GM21737 (cell line): ENCODE data around the gene SIGLEC6.

ENCODE experiments used
- ATAC-seq: cut with Tn5 transposase; IDR thresholded peaks from one replicate; pipeline ENCODE4 v1.9.1; 2021; ENCODE audit warnings: mild to moderate bottlenecking, moderate library complexity; ENCODE audit not compliant: unreplicated experiment

Gene SIGLEC6

DNA sequence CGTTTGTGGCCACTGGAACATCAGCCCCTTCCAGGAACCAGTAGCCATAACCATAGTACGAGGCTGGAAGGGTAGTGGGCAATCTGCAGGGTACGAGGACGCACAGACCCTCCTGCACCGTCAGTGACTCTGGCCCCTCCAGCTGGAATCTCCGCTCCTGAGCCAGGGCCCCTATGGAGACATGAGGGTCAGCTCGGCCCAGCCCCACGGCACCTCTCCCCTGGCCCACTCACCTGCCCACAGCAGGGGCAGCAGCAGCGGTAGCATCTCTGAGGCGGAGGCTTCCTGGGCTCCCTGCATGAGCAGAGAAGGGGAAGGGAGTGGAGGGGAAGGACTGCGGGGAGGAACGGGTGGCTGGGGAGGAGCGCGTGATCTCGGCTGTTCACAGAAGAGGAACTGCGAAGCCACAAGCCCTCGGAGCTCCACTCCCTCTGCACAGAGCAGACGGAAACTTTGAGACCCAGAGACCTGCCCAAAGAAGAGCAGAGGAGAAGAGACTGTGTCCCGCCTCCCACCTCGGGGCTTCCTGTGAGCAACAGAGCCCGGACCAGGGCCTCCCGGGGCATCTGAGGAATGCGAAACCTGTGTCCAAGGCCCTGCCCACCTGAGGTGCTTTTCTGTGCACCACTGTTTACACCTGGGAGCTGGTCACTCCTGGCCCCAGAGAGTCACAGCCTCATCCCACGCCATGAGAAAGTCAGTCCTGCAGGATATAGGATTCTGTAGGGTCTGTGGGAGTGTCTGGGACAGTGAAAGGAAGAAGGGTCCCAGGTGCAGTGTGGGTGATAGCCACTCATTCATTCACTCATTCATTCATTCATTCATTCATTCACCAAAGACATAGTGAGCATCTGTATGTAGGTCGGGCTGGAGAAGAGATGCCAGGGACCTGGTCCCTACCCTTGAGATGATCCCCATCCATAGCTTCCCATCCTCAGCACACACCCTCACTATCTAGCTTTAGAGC lies at the start of gene SIGLEC6:
TSS of gene SIGLEC6 (minus strand) at position 322 of the 967 bp plus-strand sequence. CDS start at position 300, 22 bp downstream.
- ATAC-seq = no peak

DNA sequence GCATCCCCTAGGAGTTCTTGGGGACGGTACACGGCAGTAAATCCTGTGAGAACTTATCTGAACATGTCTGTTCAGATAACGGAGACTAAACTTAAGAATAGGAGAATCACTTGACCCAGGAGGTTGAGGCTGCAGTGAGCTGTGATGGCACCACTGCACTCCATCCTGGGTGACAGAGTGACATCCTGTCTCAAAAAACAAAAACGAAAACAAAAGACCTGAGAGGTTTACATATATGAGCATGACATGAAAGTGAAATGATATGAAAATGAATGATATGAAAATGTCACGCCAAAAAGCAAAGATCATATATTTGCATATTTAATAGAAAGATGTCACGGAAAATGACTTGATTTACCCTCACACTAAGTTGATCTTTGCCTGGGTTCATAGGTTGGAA lies 45.4 kb upstream of the SIGLEC6 start:
- no peak for ATAC-seq

DNA sequence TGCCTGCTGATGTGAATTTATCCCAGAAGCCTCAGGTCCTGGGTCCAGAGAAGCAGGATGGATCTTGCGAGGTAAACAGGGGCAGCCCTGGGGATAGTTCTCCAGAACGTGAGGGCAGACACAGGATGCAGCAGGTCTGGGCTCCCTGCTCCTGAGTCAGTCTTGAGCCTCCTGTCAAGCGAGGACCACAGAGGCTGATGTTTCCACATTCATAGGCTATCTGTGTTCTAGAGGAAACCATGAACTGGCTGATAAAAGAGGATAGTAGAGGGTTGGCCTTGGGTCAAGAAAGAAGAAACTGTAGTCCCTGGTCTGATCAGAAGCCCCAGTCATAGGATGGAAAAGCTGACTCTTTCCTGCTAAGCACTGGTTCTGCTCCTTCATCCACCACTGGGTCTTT lies 41.9 kb upstream of the SIGLEC6 start:
- ATAC-seq = no peak

DNA sequence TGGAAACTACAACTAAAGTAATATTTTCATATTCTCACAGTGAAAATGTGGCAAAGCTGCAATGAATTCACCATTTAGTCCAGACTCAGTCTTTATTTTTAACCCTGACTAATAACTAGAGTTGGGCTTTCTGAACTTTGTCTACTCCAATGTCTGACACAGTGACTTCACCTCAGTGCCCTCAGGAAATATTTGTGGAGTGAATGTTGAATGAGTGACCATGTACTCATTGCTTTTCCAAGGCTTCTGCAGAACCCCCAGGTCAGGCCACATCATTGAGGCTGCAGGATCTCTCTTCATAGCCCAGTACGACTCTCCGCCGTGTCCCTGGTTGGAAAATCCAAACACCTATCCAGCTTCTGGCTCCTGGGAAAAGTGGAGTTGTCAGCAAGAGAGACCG lies 41.4 kb upstream of the SIGLEC6 start:
- ATAC-seq = no peak

DNA sequence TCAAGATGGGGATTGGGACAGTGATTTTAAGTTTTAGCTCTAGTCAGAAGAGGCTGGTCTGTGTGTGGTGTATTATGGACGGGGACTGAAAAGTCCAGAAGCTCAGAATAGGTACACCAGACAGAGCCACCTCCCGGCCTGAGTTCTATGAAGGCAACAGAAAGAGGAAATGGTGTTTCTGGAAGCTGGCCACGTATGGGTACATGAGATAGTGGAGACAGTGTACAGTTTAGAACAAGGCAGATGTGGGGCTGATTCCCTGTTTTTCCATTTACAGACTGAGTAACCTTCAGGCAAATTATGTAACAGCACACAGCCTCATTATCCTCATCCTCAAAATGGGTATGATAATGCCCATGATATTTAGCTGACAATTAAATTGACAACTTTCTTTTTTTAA lies 40.9 kb upstream of the SIGLEC6 start:
- ATAC-seq = no peak

DNA sequence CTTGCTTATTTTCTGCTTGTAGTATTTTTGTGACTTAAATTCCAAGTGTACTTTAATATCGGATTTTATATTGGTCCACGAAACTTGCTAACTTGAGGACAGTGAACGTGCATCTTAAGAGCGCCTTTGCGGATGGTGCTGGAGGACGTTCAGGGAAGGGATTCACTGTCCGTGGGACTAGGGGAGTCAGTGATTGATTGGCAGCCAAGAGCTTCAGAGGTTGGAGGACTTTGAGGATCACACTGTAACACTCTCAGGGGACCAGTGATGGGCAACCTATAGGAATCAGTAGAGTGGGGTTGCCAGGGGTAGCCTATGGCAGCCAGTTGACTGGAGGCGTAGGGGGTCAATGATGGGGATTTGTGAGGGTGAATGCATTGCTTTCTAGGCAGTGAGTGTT lies 40.1 kb upstream of the SIGLEC6 start:
- no peak for ATAC-seq

DNA sequence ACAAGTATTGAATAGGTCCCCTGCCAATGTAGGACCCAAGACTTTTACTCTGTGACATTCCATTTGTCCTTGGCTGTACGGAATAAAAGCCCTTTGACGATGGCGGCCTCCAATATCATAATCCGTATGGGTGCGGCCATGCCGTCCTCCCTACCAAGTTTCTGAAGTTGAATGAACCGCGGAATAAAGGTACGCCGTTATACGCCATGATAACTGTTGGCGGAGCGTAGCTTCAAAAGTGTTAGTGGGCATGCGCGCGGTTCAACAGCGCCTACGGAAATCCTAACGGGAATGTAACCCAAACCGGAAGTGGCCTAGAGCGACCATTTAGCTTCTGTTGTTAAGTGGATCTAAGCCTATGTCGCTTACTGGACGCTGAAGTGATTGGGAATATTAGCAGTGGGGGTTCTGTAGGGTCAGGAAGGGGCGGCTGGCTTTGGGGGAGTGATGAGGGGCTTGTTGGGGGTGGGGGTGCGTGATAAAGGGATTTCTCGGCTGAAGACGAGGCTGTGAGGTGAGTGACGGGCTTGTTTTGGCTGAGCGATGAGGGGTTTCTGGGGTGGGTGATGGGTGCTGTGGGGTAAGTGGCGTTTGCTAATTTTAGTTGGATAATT lies 39.6 kb upstream of the SIGLEC6 start, which contains the start of gene ZNF175:
TSS of gene ZNF175 (plus strand) at position 322 of the 614 bp plus-strand sequence. CDS start 2,047 bp downstream, outside the sequence.
- ATAC-seq = peak; percentile 75

DNA sequence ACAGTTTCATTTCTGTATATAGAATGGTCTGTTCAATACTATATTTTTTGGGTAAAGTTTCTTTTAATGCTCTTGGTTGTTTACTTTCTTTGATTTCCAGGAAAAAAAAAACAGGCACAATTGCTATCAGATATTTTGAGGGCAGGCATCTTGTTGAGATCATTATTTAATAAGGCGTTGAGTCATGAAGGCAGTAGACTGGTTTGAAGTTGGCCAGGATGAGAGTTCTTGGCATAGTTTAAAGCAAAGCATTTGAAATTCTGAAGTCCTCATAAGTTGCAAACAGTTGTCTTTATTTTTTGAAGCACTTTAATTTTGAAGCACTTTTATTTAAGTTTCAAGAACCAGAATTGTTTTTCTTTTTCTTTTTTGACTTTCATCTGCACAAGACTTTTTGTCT lies 37.0 kb upstream of the SIGLEC6 start:
- ATAC-seq = no peak

DNA sequence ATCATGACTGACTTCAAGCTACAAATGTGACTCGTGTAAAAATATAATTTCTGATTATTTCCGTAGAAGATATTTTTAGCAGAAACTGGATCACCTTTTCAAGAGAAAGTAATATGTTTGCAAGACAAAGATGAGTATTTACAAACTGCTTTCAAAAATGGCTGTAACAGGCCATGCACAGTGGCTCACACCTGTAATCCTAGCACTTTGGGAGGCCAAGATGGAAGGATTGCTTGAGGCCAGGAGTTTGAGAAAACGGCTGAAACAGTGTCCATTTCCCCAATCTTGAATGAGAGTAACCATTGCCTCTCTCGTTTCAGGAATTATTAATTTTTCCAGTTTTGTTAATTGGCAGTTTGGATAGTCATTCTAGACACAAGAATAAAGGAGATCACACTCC lies 36.1 kb upstream of the SIGLEC6 start:
- no peak for ATAC-seq

DNA sequence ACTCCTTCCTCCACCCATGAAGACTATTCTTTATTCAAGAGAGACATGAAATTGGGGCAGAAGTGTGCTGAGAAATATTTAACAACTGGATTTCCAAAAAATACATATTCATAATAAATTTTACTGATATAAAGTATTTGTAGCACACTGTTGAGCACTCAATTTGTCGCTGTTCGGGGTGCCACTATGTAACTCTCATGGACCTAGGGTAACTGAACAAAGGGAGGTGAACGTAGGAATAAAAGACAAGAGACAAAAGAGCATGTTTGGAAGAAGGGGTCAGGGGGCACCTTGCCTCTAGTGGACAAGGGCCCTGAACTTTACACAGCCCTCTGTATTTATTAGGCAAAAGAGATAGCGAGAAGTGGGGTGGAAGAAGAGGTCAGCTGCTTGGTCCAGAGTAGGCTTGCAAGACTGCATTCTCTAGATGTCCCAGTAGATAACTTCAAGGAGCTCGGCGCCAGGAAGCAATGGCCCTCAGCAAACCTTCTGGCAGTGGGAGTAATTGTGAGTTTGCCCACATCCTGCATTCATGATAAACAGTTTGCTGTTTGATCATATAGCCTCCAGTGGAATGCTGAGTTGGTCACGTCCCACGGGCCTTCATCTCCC lies 35.1 kb upstream of the SIGLEC6 start:
- no peak for ATAC-seq

DNA sequence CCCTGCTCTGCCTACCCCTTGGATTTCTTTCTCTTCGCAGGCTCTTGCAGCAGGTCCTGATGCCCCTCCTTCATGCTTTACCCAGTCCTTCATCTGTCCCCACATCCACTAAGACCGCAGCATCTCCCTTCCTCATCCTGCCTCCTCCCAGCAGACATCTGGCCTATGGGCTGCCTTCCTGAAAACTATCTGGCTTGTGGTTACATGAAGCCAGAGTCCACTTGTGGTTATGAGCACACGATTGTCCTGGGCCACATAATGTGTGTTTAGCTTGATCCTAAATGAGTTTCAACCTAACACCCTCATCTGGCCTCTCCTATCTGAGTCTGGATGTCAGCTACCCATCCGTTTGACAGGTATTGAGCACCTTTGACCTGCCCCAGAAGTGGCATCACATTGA lies 34.1 kb upstream of the SIGLEC6 start:
- ATAC-seq = no peak

DNA sequence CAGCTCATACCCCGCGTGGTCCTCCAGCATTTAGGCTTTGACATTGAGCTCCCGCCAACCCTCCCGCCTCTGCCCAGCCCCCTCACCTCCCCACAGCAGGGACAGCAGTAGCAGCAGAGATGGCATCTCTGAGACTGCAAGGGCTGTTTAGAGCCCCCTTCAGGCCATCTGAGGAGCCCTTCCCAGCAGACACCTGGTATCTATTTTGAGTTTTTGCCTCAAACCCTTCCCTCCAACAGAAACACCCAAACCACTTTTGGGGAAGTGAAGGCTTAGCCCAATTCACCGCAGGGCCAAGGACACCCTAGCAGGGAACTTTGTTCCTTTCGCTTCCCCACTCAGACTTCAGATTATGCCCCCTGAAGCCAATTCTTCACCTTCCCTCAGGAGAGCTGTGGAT lies 33.3 kb upstream of the SIGLEC6 start:
- no peak for ATAC-seq

DNA sequence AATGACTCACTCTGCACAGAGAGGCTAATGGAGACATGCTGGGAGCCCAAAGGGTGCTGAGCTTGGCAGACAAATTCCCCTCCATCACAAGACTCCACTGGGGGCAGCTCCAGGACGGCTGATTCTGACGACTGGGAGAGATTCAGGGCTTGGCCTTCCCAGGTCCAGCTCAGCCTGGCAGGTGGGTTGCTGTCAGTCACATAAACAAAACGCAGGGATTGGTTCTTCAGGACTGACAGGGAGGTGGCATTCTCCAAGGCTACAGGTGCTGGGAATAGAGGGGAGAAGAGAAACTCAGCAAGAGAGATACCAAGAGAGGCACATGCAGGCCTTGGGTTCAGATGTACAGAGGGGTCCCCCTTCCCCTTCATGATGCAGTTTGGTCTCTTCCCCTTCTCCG lies 28.9 kb upstream of the SIGLEC6 start:
- no peak for ATAC-seq

DNA sequence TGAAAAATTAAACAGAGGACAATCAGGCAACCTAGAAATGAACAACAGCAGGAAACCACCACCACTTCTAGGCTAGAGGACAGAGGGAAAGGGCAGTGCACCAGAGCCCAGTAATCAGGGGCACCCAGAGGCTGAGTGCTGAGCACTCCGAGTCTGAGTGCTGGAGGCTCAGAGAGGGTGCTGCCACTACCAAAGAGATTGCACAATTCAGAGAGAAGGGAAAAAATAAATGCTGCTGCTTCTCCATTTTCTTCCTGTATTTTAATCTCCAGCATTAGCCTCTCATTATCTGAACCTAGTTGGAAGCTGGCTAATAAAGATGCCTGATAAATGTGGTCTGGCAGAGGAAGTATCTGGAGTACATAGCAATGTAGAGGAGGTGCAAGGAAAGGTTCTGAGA lies 27.8 kb upstream of the SIGLEC6 start:
- ATAC-seq = no peak

DNA sequence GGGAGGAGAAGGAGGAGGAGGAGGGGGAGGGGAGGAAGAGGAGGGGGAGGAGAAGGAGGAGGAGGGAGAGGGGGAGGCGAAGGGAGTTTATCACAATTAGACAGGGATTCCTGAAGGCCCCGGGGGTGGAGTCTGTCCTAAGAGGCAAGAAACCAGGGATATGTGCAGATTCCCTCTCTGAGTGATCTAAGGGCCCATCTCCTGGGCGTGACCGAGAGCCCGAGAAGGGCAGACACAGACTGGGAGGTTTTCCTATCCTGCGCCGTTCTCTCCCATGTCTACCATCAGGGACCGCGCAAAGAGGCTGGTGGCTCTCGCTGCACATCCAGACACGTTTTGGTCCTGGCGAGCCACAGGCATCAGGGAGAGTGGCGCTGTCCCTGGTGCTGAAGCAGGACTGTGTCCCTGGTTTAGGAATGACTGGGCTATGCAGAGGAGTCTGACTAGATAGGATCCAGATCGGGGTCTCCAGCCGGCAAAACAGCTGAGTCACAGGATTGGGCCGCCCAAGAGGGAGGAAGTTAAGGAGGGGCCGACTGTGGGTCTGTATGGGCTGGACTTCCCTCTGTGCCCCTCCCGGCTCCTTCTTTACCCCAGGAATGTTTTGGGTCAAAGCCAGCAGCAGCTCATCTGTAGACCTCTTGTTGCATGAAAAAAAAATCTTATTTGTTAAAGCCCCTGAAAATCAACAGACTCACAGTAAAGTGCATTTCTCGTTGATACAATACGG lies 21.7 kb upstream of the SIGLEC6 start:
- no peak for ATAC-seq

DNA sequence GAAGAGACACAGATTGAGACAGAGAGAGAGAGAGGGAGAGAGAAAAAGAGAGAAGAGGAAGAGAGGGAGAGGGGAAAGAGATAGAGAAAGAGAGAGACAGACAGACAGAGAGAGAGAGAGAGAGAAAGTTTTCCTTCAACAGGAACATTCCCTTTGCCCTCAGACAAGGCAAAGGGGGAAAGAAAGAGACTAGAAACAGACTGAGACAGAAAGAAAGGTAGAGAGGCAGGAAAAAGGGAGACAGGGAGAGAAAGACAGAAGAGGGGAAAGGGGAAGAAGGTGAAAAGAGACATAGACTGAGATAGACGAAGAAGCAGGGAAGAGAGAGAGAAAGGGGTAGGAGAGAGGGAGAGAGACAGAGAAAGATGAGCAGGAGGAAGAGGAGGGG lies 21.1 kb upstream of the SIGLEC6 start:
- ATAC-seq = no peak

DNA sequence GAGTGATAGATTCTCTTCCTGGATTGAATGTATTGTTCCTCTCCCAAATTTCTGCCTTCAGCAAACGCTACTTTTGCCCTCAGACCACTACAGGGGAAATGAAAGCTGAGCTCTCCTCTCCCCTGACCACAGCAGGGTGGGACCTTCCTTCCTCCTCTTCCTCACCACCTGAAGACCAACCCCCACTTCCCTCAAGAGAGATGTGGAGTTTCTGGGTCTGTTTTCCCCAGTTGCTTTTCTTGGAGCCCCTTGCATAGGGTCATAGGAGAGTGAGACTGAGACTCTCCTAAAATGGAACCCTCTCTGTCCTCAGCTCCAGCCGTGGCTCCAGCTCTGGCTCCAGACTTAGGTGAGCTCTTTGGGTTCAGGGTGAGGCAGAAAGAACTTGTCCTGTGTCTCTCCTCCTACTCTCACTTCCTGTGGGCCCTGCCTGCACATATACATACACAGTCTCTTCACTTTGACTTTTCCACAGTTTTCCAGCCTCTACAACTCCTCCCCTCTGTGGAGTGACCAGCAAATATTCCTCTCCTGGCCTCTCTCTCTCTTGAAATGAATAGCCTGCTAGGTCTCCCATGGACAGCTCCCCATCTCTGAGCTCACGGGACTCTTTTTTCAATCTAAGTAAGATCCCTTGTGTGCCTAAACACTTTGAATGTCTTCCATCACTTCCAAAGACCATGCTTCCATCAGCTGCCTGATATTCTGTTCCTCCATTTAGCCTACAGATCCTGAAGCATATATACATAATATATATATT lies 20.4 kb upstream of the SIGLEC6 start:
- no peak for ATAC-seq

DNA sequence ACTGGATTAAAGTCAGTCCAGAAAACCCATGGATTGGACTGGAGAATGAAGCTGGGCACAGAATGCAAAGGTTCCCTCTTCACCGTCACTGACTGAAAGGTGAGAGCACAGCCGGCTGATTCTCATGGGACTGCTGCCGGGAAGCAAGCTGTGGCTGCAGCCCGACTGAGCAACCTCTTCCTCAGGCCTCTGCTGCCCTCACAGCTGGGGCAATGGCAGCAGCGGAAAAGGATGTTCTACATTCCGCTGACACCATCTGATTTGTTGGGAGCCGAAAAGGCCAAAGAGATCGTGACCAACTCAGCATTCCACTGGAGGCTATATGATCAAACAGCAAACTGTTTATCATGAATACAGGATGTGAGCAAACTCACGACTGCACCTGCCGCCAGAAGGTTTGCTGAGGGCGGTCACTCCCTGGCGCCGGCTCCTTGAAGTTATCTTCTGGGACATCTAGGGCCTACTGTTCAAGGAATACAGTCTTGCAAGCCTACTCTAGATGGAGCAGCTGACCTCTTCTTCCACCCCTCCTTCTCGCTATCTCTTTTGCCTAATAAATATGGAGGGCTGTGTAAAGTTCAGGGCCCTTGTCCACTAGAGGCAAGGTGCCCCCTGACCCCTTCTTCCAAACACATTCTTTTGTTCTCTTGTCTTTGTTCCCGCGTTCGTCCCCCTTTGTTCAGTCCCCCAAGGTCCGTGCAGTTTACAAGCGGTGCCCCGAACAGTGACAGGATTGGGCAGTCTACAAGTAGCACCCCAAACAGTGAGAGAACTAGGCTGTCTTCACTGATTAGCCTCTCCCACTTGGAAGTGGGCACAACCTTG lies 19.6 kb upstream of the SIGLEC6 start:
- ATAC-seq = no peak

DNA sequence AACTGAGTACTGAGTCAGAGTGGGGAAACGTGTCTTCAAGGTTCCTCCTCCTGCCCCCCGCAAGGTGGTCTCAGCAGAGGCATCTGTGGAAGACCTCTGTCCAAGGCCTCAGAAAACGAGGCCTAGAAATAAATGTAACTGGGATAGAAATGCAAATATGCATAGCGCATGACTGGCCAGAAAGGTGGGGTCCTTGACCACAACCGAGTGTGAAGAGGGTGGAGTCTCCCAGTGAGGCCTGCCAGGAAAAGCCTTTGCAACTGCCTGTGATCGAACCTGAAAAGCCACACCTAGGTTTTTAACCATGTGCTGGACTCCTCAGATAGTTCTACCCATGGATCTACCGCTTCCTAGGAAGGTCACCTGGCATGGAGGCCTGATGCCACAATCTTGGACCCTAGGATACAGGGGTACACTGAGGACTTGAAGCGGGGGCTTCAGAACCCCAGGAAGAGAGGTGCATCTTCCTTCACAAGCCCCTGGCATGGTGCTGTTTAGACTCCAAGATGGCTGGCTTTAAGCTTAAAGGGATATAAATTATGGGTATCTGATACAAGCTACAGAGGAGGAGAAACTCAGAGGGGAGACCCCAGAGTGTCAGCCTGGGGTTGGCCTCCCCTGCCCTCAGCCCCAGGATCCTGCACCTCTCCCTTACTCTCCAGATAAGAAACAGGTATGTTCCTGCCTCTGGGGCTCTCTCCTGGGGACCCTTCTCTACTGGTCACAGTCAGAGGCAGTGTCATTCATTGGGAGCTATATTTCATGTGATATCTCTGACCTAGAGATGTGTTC lies 18.3 kb upstream of the SIGLEC6 start:
- ATAC-seq = no peak
